ENCODE measurements around the gene HOXB8. TPM values are rescaled to one million over a fixed set of nuclear protein-coding genes. Genes with fewer than 3 reads are reported as not detected.

Gene HOXB8
- total RNA-seq, 2 donors from 2014 or later = not detected

- peak; percentile 85 for DNase-seq
- Histone ChIP-seq H3K27me3 (ENCODE audit: control insufficient read depth, insufficient read depth, low read length, poor library complexity, severe bottlenecking) (peaks cover 100% of the 10 kb centered on the region), H3K9ac (ENCODE audit: extremely low read depth, low read length, poor library complexity, severe bottlenecking) (no peak overlapping the region), H3K27ac (ENCODE audit: low read depth, low read length) (no peak overlapping the region), H3K36me3 (ENCODE audit: control insufficient read depth, insufficient read depth, low read length) (no peaks in the 10 kb centered on the region), H3K4me1 (ENCODE audit: control insufficient read depth, insufficient read depth, low read length) (peaks cover 2% of the 10 kb centered on the region), H3K9me3 (ENCODE audit: control insufficient read depth, low read length) (peaks cover 4% of the 10 kb centered on the region), H3K4me3 (ENCODE audit: low read length) (no peak overlapping the region)
- H3K4me1 Mint-ChIP-seq = peaks cover 9% of the 10 kb centered on the region
- H3K4me3 Mint-ChIP-seq = no peak overlapping the region
- H3K36me3 Mint-ChIP-seq (ENCODE audit: low read depth) = no peaks in the 10 kb centered on the region
- WGBS, 2 experiments (ENCODE audit: insufficient coverage in 1 of 2, insufficient read length in 1 of 2) = 3% methylated on average over 17 to 54 of the region's 55 CpGs
- TF ChIP-seq CTCF (conservative IDR thresholded peaks at IDR 0.05) = no peak
- no peak overlapping the region for H3K27ac Mint-ChIP-seq
- peaks cover 99% of the 10 kb centered on the region for H3K27me3 Mint-ChIP-seq (ENCODE audit: insufficient read depth)
- H3K9me3 Mint-ChIP-seq = peaks cover 2% of the 10 kb centered on the region
Measured at GRCh38 chr17:48613862-48614694, 1.0 kb downstream of the HOXB8 start.

- TF ChIP-seq CTCF (conservative IDR thresholded peaks at IDR 0.05) = peak; percentile 26
- peak; percentile 90 for DNase-seq
- Mint-ChIP-seq H3K27me3 (ENCODE audit: insufficient read depth) (peaks cover 99% of the 10 kb centered on the region), H3K27ac (no peak overlapping the region), H3K4me1 (peaks cover 7% of the 10 kb centered on the region), H3K4me3 (peak overlapping the region; percentile 5), H3K36me3 (ENCODE audit: low read depth) (no peaks in the 10 kb centered on the region), H3K9me3 (peaks cover 2% of the 10 kb centered on the region)
- 1 to 2% methylated on average over 19 to 62 of the region's 67 CpGs for WGBS, 2 experiments (ENCODE audit: insufficient coverage in 1 of 2, insufficient read length in 1 of 2)
- no peaks in the 10 kb centered on the region for H3K36me3 ChIP-seq (ENCODE audit: control insufficient read depth, insufficient read depth, low read length)
- H3K27me3 ChIP-seq (ENCODE audit: control insufficient read depth, insufficient read depth, low read length, poor library complexity, severe bottlenecking) = peaks cover 100% of the 10 kb centered on the region
- no peaks in the 10 kb centered on the region for H3K4me1 ChIP-seq (ENCODE audit: control insufficient read depth, insufficient read depth, low read length)
- H3K9me3 ChIP-seq (ENCODE audit: control insufficient read depth, low read length) = peaks cover 4% of the 10 kb centered on the region
- H3K27ac ChIP-seq (ENCODE audit: low read depth, low read length) = peak overlapping the region; percentile 41
- no peak overlapping the region for H3K4me3 ChIP-seq (ENCODE audit: low read length)
- H3K9ac ChIP-seq (ENCODE audit: extremely low read depth, low read length, poor library complexity, severe bottlenecking) = no peak overlapping the region
Measured at GRCh38 chr17:48612854-48613691, 2.0 kb downstream of the HOXB8 start.

GRCh38 chr17:48612456-48612853 lies 2.6 kb downstream of the HOXB8 start:
- no peak for DNase-seq
- Mint-ChIP-seq H3K27ac (no peak overlapping the region), H3K4me1 (peaks cover 7% of the 10 kb centered on the region), H3K36me3 (ENCODE audit: low read depth) (no peaks in the 10 kb centered on the region), H3K4me3 (no peak overlapping the region), H3K9me3 (peaks cover 2% of the 10 kb centered on the region), H3K27me3 (ENCODE audit: insufficient read depth) (peaks cover 99% of the 10 kb centered on the region)
- Histone ChIP-seq H3K36me3 (ENCODE audit: control insufficient read depth, insufficient read depth, low read length) (no peaks in the 10 kb centered on the region), H3K4me1 (ENCODE audit: control insufficient read depth, insufficient read depth, low read length) (no peaks in the 10 kb centered on the region), H3K9ac (ENCODE audit: extremely low read depth, low read length, poor library complexity, severe bottlenecking) (no peak overlapping the region), H3K4me3 (ENCODE audit: low read length) (no peak overlapping the region), H3K9me3 (ENCODE audit: control insufficient read depth, low read length) (peaks cover 4% of the 10 kb centered on the region), H3K27ac (ENCODE audit: low read depth, low read length) (no peak overlapping the region), H3K27me3 (ENCODE audit: control insufficient read depth, insufficient read depth, low read length, poor library complexity, severe bottlenecking) (peaks cover 100% of the 10 kb centered on the region)
- TF ChIP-seq CTCF (conservative IDR thresholded peaks at IDR 0.05) = no peak
- WGBS, 2 experiments (ENCODE audit: insufficient coverage in 1 of 2, insufficient read length in 1 of 2) = 2 to 4% methylated on average over 12 to 15 of the region's 15 CpGs
